AG10803 (cell line): Measurements from ENCODE around the gene HMG20B.

ENCODE experiments used
- DNase-seq: peaks from one replicate; pipeline ENCODE4 v3.0.0; 2010; ENCODE audit warnings: low read depth
- H3K4me3 ChIP-seq: 2 replicates; pipeline ENCODE4 v1.5.1; 2011; ENCODE audit warnings: mild to moderate bottlenecking, low read length, control low read depth
- CTCF ChIP-seq: conservative IDR thresholded peaks from 2 replicates; pipeline ENCODE4 v1.5.1; 2011; ENCODE audit warnings: mild to moderate bottlenecking, low read length, control low read depth, inconsistent platforms

Gene HMG20B

DNA sequence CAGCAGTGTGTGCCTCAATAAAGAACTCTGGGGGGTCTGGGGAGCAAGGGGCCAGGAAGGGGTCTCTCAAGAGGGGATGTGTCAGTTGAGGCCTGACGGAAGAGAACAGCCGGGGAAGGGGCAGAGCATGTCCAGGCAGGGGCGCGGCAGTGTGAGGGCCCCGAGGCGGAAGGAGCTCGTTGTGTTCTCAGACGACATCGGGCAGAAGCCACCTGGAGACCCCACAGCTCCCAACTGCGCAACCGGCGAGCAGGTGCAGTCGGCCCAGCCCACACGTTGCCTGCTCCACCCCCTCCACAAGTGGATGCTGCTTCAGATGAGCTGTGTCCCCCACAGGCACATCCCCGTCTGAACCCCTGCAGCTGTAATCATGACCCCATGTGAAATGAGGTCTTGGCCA is 48.9 kb downstream of the HMG20B start:
- DNase-seq = no peak
- no peak for TF ChIP-seq CTCF
- H3K4me3 ChIP-seq = no peak overlapping the region

DNA sequence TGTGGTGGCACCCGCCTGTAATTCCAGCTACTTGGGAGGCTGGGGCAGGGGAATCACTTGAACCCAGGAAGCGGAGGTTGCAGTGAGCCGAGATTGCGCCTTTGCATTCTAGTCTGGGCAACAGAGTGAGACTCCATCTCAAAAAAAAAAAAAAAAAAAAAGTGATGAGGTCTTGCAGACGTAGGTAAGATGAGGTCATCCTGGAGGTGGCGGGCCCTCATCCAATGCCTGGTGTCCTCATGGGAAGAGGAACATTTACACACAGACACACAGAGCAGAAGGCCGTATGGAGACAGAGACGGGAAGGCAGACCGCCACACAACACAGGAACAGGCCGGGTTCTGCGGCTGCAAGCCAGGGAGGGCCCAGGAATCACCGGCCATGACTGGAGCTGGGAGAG is 49.5 kb downstream of the HMG20B start:
- TF ChIP-seq CTCF = no peak
- DNase-seq = no peak
- no peak overlapping the region for H3K4me3 ChIP-seq

- no peak for DNase-seq
- H3K4me3 ChIP-seq = no peak overlapping the region
- no peak for TF ChIP-seq CTCF
Measured at GRCh38 chr19:3623716-3624115, 51.0 kb downstream of the HMG20B start.

- DNase-seq = no peak
- TF ChIP-seq CTCF = no peak
- H3K4me3 ChIP-seq = peak overlapping the region; percentile 88
Measured at GRCh38 chr19:3625996-3626472, 53.3 kb downstream of the HMG20B start.

DNA sequence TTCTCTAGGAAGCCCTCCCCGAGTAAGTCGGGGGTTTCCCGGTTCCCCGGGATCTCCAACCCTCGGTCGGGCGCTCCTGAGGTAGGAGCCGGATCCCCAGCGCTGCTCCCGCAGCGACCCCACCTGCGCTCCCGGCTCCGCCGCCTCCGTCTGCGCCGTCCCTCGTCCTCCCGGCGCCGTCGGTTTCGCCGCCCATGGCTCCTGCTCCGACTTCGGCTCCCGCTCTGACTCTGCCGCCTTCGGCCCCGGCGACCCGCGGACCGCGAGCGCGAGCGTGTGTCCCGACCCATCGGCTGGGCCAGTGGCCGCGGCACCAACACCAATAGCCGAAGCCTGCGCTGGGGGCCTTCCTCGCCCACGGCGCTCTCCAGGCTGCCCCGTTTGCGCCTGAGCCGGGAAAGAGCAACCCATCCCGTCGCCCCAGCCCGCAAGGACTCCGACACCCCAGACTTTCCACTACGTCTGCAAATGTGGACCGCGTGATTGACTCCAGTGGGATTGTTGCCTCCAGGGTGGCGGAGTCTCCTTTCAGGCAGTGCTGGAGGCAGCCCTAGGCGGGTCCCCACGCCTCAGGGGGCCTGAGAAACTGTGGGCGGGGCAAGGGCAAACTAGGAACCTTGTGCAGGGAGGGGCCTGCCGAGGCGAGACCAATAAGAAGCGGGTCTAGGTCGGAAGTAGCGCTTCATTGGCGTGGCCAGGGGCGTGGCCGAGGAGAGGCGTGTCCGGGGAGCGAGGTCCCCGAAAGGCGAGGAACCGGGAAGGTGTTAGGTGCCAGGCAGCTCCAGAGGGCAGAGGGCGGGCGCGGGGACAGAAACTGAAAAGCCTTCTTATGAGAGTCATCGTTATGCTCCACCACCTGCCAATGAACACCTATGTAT is 54.0 kb downstream of the HMG20B start, which contains the start of gene CACTIN:
CACTIN (minus strand) TSS at position 318 of the 878 bp plus-strand sequence; CDS start at position 290, 28 bp downstream.
- peak within 1 kb of the TSS; percentile 88 for H3K4me3 ChIP-seq
- no peak for TF ChIP-seq CTCF
- peak; percentile 98 for DNase-seq

DNA sequence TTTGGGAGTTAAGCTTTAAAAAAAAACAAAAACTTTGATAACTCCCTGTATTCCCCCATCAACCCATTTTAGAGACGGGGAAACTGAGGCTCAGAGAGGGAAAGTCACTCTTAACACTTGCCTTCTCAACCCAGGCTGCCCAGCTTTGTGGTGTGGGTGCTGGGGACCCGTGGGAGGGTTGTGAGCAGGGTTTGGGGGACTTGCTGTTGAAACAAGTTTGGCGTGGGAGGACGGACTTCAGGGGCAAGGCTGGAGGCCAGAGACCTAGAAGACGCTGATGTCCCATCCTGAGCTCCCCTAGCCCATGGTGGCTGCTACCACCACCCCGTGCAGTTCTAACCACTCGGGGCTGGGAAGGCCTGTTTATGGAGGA is 54.6 kb downstream of the HMG20B start:
- no peak for DNase-seq
- TF ChIP-seq CTCF = no peak
- H3K4me3 ChIP-seq = peak overlapping the region; percentile 7
